Muscle of arm (tissue), 12 donors: ENCODE results near the gene KRT8. TPM values are rescaled to one million over a fixed set of nuclear protein-coding genes. Genes with fewer than 3 reads are reported as not detected.

Source experiments
- DNase-seq: peaks from one replicate; pipeline ENCODE4 v3.0.0-alpha.2; 2013
- polyA plus RNA-seq, 12 donors: library from polyadenylated mRNA; unstranded; fragments of 120-200 nt; gene quantifications; one replicate each; pipeline ENCODE4 v1.2.1, GENCODE V29; 2013; ENCODE audit not compliant: insufficient read length in 12 of 12

KRT8 gene
- polyA plus RNA-seq, 12 donors = 2.2 to 208 (median 3.1) TPM; not detected in 1

- DNase-seq = no peak
Observed at GRCh38 chr12:52848661-52849255, 56.1 kb downstream of the KRT8 start, which contains the start of gene KRT78. KRT78 (minus strand) TSS chr12:52848994; CDS start chr12:52848930, 64 bp downstream.

DNA sequence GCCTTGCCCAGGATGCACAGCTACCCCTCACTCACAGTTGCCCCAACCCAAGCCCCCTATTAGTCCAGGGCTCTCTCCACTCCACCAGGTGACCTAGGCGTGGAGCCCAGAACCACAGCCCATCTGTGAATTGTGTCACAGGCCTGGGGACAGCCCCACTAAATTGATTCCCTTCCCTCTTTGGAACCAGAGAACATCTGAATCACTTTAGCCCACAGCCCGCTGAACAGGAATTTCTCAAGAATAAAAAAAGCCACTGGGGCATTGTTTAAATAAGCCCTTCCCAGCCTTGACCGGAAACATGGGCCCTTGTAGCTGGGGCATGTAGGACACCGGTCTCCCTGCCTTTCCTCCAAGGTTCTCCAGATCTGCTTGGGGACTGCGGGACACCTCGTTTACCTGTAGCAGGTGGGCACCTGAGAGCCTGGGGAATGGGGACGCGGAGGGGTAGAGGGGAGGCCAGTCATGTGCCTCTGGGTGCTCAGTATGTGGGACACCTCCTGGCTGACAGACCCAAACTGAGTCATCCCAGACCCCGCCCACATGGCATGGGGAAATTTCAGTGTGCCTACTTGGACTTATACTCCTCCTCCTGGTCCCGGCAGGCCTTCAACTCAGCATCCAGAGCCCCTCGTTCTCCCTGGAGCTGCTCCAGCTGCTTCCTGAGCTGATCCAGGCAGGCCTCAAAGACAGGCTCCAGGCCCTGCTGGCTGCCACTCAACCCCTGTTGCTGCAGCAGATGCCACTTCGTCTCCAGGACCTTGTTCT is 57.4 kb downstream of the KRT8 start:
- no peak for DNase-seq

Other genes starting within 250 kb of the KRT8 start
- gene KRT1, start 224.7 kb downstream of the KRT8 start, polyA plus RNA-seq = 1,000 to 10,000 TPM in 1 of 12 donors, 100 to 1,000 TPM in 2, 1 to 10 TPM in 2, under 1 TPM in 5, not detected in 2; 0.17 to 1,255 (median 2.6) TPM
- gene KRT77, start 201.6 kb downstream of the KRT8 start, polyA plus RNA-seq = 1 to 10 TPM in 2 of 12 donors, under 1 TPM in 3, not detected in 7; 0.04 to 4.6 (median 0.60) TPM
- not detected for gene KRT76, start 127.7 kb downstream of the KRT8 start, polyA plus RNA-seq
- under 1 TPM in 2 of 12 donors, not detected in 10; 0.31 to 0.77 TPM for gene KRT3, start 109.0 kb downstream of the KRT8 start, polyA plus RNA-seq
- 100 to 1,000 TPM in 3 of 12 donors, 10 to 100 TPM in 1, 1 to 10 TPM in 1, under 1 TPM in 1, not detected in 6; 0.23 to 677 (median 88.5) TPM for gene KRT4, start 91.0 kb downstream of the KRT8 start, polyA plus RNA-seq
- gene KRT79, start 70.8 kb downstream of the KRT8 start, polyA plus RNA-seq = under 1 TPM in 1 of 12 donors, not detected in 11; 0.11 TPM
- gene KRT78, start 56.1 kb downstream of the KRT8 start, polyA plus RNA-seq = 10 to 100 TPM in 1 of 12 donors, 1 to 10 TPM in 2, under 1 TPM in 2, not detected in 7; 0.08 to 12.6 (median 2.4) TPM
- gene KRT18, start 44.0 kb upstream of the KRT8 start, polyA plus RNA-seq = 10 to 100 TPM in 3 of 12 donors, 1 to 10 TPM in 8, not detected in 1; 2.5 to 92.0 (median 5.5) TPM
- 100 to 1,000 TPM; 256 to 501 (median 413) TPM for gene EIF4B, start 101.4 kb upstream of the KRT8 start, polyA plus RNA-seq
- gene TNS2, start 145.0 kb upstream of the KRT8 start, polyA plus RNA-seq = 100 to 1,000 TPM in 5 of 12 donors, 10 to 100 TPM in 7; 61.4 to 665 (median 96.2) TPM
- 10 to 100 TPM in 11 of 12 donors, not detected in 1; 14.7 to 34.8 (median 17.9) TPM for gene SPRYD3, start 174.3 kb upstream of the KRT8 start, polyA plus RNA-seq
- 100 to 1,000 TPM in 1 of 12 donors, 10 to 100 TPM in 10, not detected in 1; 47.3 to 106 (median 67.0) TPM for gene IGFBP6, start 192.6 kb upstream of the KRT8 start, polyA plus RNA-seq
- gene SOAT2, start 198.4 kb upstream of the KRT8 start, polyA plus RNA-seq = 1 to 10 TPM in 1 of 12 donors, under 1 TPM in 10, not detected in 1; 0.13 to 8.0 (median 0.24) TPM